ENCODE data around the gene CASZ1. TPM values are rescaled to one million over a fixed set of nuclear protein-coding genes. Genes with fewer than 3 reads are reported as not detected.

The CASZ1 gene
- total and polyA plus RNA-seq, 10 of the 15 experiments (the other 5 are each of a cell fraction or from before 2014, with no cell fraction given) = 0.52 to 9.8 (median 3.7) TPM

GRCh38 chr1:10674700-10675609, 121.5 kb downstream of the CASZ1 start:
- 90% methylated on average over 23 of the region's 29 CpGs for WGBS (ENCODE audit: insufficient coverage, insufficient replicate concordance, low lambda C conversion rate, missing lambda C conversion rate)
- DNase-seq (ENCODE audit: low read depth, low spot score) (no peak), ATAC-seq (no peak), FAIRE-seq (no peak)
- no peak overlapping the region for H2AFZ ChIP-seq (ENCODE audit: control insufficient read depth, low read depth, low read length)
- intact Hi-C loops (cut with micrococcal nuclease; ENCODE audit: unreplicated experiment) (no loop called here), in situ Hi-C loops (cut with MboI) (no loop called here)
- H3K4me1 ChIP-seq (ENCODE audit: control insufficient read depth, insufficient read depth, low read length) = no peaks in the 10 kb centered on the region
- ChIA-PET RAD21 (ENCODE audit: unreplicated experiment) (no interaction called here), SMC1A (ENCODE audit: uncharacterized antibody, unreplicated experiment) (no interaction called here), CTCF (no interaction called here), POLR2A (no interaction called here)
- no peak overlapping the region for H3K4me3 ChIP-seq
- no peaks in the 10 kb centered on the region for H3K36me3 ChIP-seq (ENCODE audit: control insufficient read depth in 2 of 2, insufficient read depth in 2 of 2, low read length in 1 of 2)
- no peaks in the 10 kb centered on the region for H3K27me3 ChIP-seq (replicated peaks in 1 of 2; ENCODE audit: control insufficient read depth in 2 of 2, insufficient read depth in 2 of 2, low read length in 1 of 2)
- H3K9ac ChIP-seq (ENCODE audit: control insufficient read depth, insufficient read depth, low read length) = no peak overlapping the region
- no peak overlapping the region for H3K27ac ChIP-seq (ENCODE audit: control insufficient read depth, insufficient read depth)
- H3K9me3 ChIP-seq (replicated peaks; ENCODE audit: control insufficient read depth, insufficient read depth, low read length) = no peaks in the 10 kb centered on the region
- no peaks in the 10 kb centered on the region for H3K79me2 ChIP-seq (ENCODE audit: control insufficient read depth, insufficient read depth, low read length)
- TF ChIP-seq MLLT1 (IDR thresholded peaks at IDR 0.05) = no peak
- H3K4me2 ChIP-seq (ENCODE audit: control insufficient read depth, insufficient read depth) = no peak overlapping the region
- BruUV-seq (replicated peaks) = no TSS peak
- H4K20me1 ChIP-seq (ENCODE audit: control insufficient read depth, insufficient read depth) = no peaks in the 10 kb centered on the region

- CTCF ChIA-PET = no interaction called here
- no peaks in the 10 kb centered on the region for H3K36me3 ChIP-seq (ENCODE audit: control insufficient read depth in 2 of 2, insufficient read depth in 2 of 2, low read length in 1 of 2)
- RAD21 ChIA-PET (ENCODE audit: unreplicated experiment) = no interaction called here
These were observed 122.2 kb downstream of the CASZ1 start for GRCh38 chr1:10674222-10674621.

More at GRCh38 chr1:10674222-10674621, 122.2 kb downstream of the CASZ1 start:
- no peak overlapping the region for H2AFZ ChIP-seq (ENCODE audit: control insufficient read depth, low read depth, low read length)
- no peaks in the 10 kb centered on the region for H3K79me2 ChIP-seq (ENCODE audit: control insufficient read depth, insufficient read depth, low read length)
- H3K4me1 ChIP-seq (ENCODE audit: control insufficient read depth, insufficient read depth, low read length) = no peaks in the 10 kb centered on the region
- H3K27me3 ChIP-seq (replicated peaks in 1 of 2; ENCODE audit: control insufficient read depth in 2 of 2, insufficient read depth in 2 of 2, low read length in 1 of 2) = no peaks in the 10 kb centered on the region
- POLR2A ChIA-PET = no interaction called here
- WGBS (ENCODE audit: insufficient coverage, insufficient replicate concordance, low lambda C conversion rate, missing lambda C conversion rate) = 71% methylated on average over 16 of the region's 16 CpGs
- H3K27ac ChIP-seq (ENCODE audit: control insufficient read depth, insufficient read depth) = no peak overlapping the region
- no TSS peak for BruUV-seq (replicated peaks)
- no peaks in the 10 kb centered on the region for H3K9me3 ChIP-seq (replicated peaks; ENCODE audit: control insufficient read depth, insufficient read depth, low read length)
- no peak overlapping the region for H3K4me3 ChIP-seq
- no peak for FAIRE-seq
- SMC1A ChIA-PET (ENCODE audit: uncharacterized antibody, unreplicated experiment) = no interaction called here
- no peaks in the 10 kb centered on the region for H4K20me1 ChIP-seq (ENCODE audit: control insufficient read depth, insufficient read depth)
- TF ChIP-seq ZNF24 (IDR thresholded peaks at IDR 0.05) (no peak), IRF4 (IDR thresholded peaks at IDR 0.05; ENCODE audit: low read depth, low read length) (no peak), BACH1 (IDR thresholded peaks at IDR 0.05; ENCODE audit: borderline replicate concordance) (no peak), ZNF622 (IDR thresholded peaks at IDR 0.05) (no peak), TARDBP (IDR thresholded peaks at IDR 0.05; ENCODE audit: borderline replicate concordance) (no peak), IKZF2 (IDR thresholded peaks at IDR 0.05) (no peak), RAD51 (IDR thresholded peaks at IDR 0.05) (no peak)
- intact Hi-C loops (cut with micrococcal nuclease; ENCODE audit: unreplicated experiment) = no loop called here
- no peak overlapping the region for H3K4me2 ChIP-seq (ENCODE audit: control insufficient read depth, insufficient read depth)
- in situ Hi-C loops (cut with MboI) = no loop called here
- no peak for ATAC-seq
- no peak overlapping the region for H3K9ac ChIP-seq (ENCODE audit: control insufficient read depth, insufficient read depth, low read length)
- no peak for DNase-seq (ENCODE audit: low read depth, low spot score)
